ENCODE data around the gene ADAM17. TPM values are rescaled to one million over a fixed set of nuclear protein-coding genes. Genes with fewer than 3 reads are reported as not detected.
A peak's percentile ranks its signal among the peaks of the same experiment; 100 is the strongest.

Gene ADAM17
- total and polyA plus RNA-seq, 4 donors, result 28.7 to 44.0 (median 39.4) TPM

GRCh38 chr2:9549420-9549819 lies 6.2 kb downstream of the ADAM17 start:
- H3K4me1 ChIP-seq (ENCODE audit: control insufficient read depth, insufficient read depth, low read length), result peaks cover 8% of the 10 kb centered on the region
- H3K36me3 ChIP-seq (ENCODE audit: control insufficient read depth, insufficient read depth, low read length), result no peaks in the 10 kb centered on the region
- H3K27ac ChIP-seq (ENCODE audit: low read depth, low read length), result no peak overlapping the region
- WGBS (ENCODE audit: insufficient coverage), result 100% methylated on average over 3 of the region's 9 CpGs
- H3K27me3 ChIP-seq (ENCODE audit: control insufficient read depth, insufficient read depth, low read length), result no peaks in the 10 kb centered on the region
- H3K9me3 ChIP-seq (ENCODE audit: control insufficient read depth, insufficient read depth, low read length), result no peaks in the 10 kb centered on the region
- H3K4me3 ChIP-seq (ENCODE audit: low read depth, low read length), result no peak overlapping the region
- DNase-seq (ENCODE audit: low read depth in 4 of 6, low spot score in 6 of 6), result no peak

- H3K27me3 ChIP-seq (ENCODE audit: control insufficient read depth, insufficient read depth, low read length), result no peaks in the 10 kb centered on the region
- H3K4me3 ChIP-seq (ENCODE audit: low read depth, low read length), result no peak overlapping the region
- H3K4me1 ChIP-seq (ENCODE audit: control insufficient read depth, insufficient read depth, low read length), result peaks cover 4% of the 10 kb centered on the region
- H3K36me3 ChIP-seq (ENCODE audit: control insufficient read depth, insufficient read depth, low read length), result no peaks in the 10 kb centered on the region
- DNase-seq (ENCODE audit: low read depth in 4 of 6, low spot score in 6 of 6), result no peak
- WGBS (ENCODE audit: insufficient coverage), result no CpG with 5 or more reads among the region's 2 CpGs
- no peaks in the 10 kb centered on the region for H3K9me3 ChIP-seq (ENCODE audit: control insufficient read depth, insufficient read depth, low read length)
- no peak overlapping the region for H3K27ac ChIP-seq (ENCODE audit: low read depth, low read length)
Measured at GRCh38 chr2:9548506-9548905, 7.1 kb downstream of the ADAM17 start.

- Histone ChIP-seq H3K4me3 (ENCODE audit: low read depth, low read length) (no peak overlapping the region), H3K36me3 (ENCODE audit: control insufficient read depth, insufficient read depth, low read length) (no peaks in the 10 kb centered on the region), H3K9me3 (ENCODE audit: control insufficient read depth, insufficient read depth, low read length) (no peaks in the 10 kb centered on the region), H3K4me1 (ENCODE audit: control insufficient read depth, insufficient read depth, low read length) (peaks cover 4% of the 10 kb centered on the region), H3K27me3 (ENCODE audit: control insufficient read depth, insufficient read depth, low read length) (no peaks in the 10 kb centered on the region), H3K27ac (ENCODE audit: low read depth, low read length) (peak overlapping the region; percentile 13)
- DNase-seq (ENCODE audit: low read depth in 4 of 6, low spot score in 6 of 6), result peak in 1 of 6 donors; percentile 47
- WGBS (ENCODE audit: insufficient coverage), result 90% methylated on average over 1 of the region's 5 CpGs
Measured at GRCh38 chr2:9547262-9547991, 8.2 kb downstream of the ADAM17 start.

DNA sequence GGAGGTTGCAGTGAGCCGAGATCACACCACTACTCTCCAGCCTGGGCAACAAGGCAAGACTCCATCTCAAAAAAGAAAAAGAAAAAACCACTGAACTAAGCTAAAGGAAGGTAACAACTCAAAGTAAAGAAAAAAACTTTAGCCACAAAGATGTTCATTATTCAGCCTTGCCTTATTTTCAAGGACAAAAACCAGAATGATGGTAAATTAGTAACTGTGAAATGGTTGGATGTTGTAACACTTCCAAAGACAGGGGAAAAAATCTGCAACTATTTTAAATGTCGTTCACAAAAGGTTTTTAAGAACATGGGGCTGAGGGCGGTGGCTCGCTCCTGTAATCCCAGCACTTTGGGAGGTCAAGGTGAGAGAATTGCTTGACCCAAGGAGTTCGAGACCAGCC lies 10.1 kb downstream of the ADAM17 start:
- WGBS (ENCODE audit: insufficient coverage), result 89% methylated on average over 3 of the region's 5 CpGs
- H3K4me1 ChIP-seq (ENCODE audit: control insufficient read depth, insufficient read depth, low read length), result peaks cover 4% of the 10 kb centered on the region
- no peak overlapping the region for H3K4me3 ChIP-seq (ENCODE audit: low read depth, low read length)
- no peak overlapping the region for H3K27ac ChIP-seq (ENCODE audit: low read depth, low read length)
- DNase-seq (ENCODE audit: low read depth in 4 of 6, low spot score in 6 of 6), result no peak
- H3K27me3 ChIP-seq (ENCODE audit: control insufficient read depth, insufficient read depth, low read length), result no peaks in the 10 kb centered on the region
- no peaks in the 10 kb centered on the region for H3K36me3 ChIP-seq (ENCODE audit: control insufficient read depth, insufficient read depth, low read length)
- H3K9me3 ChIP-seq (ENCODE audit: control insufficient read depth, insufficient read depth, low read length), result no peaks in the 10 kb centered on the region

DNA sequence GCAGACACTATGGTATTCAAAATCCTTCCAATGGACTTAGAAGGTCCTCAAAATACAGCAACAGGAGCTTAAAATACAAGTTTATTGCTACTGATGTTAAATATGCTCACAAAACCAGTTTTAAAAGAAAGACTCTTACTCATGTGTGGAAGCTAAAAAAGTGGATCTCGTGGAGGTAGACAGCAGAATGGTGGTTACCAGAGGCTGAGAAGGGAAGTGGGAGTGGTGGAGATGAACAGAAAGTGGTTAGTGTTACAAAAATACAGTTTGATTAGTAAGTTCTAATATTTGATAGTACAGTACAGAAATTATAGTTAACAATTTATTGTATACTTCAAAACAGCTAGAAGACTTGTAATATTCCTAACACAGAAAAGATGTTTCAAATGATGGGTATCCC lies 12.1 kb downstream of the ADAM17 start:
- no peak overlapping the region for H3K4me3 ChIP-seq (ENCODE audit: low read depth, low read length)
- H3K9me3 ChIP-seq (ENCODE audit: control insufficient read depth, insufficient read depth, low read length), result no peaks in the 10 kb centered on the region
- no peak overlapping the region for H3K27ac ChIP-seq (ENCODE audit: low read depth, low read length)
- H3K4me1 ChIP-seq (ENCODE audit: control insufficient read depth, insufficient read depth, low read length), result peaks cover 4% of the 10 kb centered on the region
- WGBS (ENCODE audit: insufficient coverage), result no CpG with 5 or more reads among the region's 1 CpG
- H3K36me3 ChIP-seq (ENCODE audit: control insufficient read depth, insufficient read depth, low read length), result no peaks in the 10 kb centered on the region
- DNase-seq (ENCODE audit: low read depth in 4 of 6, low spot score in 6 of 6), result no peak
- no peaks in the 10 kb centered on the region for H3K27me3 ChIP-seq (ENCODE audit: control insufficient read depth, insufficient read depth, low read length)

DNA sequence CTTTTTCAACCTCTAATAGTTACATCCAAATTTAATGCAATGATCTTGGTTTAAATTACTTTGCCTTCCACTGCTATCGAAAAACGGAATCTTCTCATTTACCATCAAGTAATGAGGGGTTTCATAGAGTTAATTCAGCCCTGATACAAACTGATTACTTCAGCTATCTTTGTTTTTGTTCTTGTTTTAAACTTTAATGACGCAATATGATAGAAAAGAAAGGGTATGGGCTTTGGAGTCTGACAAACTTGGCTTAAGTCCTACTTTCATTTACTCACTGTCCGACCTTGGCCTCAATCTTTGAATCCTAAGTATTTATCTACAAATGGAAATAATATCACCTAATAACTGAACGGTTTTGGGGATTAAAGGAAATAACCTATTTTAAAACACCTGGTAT lies 16.1 kb downstream of the ADAM17 start:
- Histone ChIP-seq H3K36me3 (ENCODE audit: control insufficient read depth, insufficient read depth, low read length) (no peaks in the 10 kb centered on the region), H3K9me3 (ENCODE audit: control insufficient read depth, insufficient read depth, low read length) (no peaks in the 10 kb centered on the region), H3K27me3 (ENCODE audit: control insufficient read depth, insufficient read depth, low read length) (no peaks in the 10 kb centered on the region), H3K27ac (ENCODE audit: low read depth, low read length) (no peak overlapping the region), H3K4me1 (ENCODE audit: control insufficient read depth, insufficient read depth, low read length) (no peaks in the 10 kb centered on the region), H3K4me3 (ENCODE audit: low read depth, low read length) (no peak overlapping the region)
- no peak for DNase-seq (ENCODE audit: low read depth in 4 of 6, low spot score in 6 of 6)
- WGBS (ENCODE audit: insufficient coverage), result no CpG with 5 or more reads among the region's 5 CpGs

DNA sequence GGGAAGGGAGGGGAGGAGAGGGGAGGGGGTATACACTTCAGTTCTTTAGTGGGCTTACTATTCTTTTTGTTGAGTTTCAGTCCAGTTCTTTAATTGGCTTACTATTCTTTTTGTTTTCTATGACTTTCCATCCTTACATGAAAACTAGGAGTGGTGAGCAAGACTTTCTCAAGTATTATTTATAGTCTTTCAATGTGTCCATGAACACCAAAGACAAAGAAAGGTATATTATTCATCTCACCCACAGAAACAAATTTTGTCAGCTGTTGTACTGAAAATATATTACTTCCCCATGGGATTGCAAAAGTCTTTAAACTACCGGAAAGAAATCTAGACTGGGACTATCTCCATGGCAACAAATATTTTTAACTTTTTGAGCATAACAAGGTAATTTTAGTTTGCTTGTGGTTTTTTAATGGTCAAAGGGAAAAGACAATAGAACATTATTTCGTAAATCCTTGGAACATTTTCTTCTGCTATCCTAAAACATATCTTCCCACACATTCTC lies 17.6 kb downstream of the ADAM17 start:
- Histone ChIP-seq H3K4me3 (ENCODE audit: low read depth, low read length) (no peak overlapping the region), H3K4me1 (ENCODE audit: control insufficient read depth, insufficient read depth, low read length) (no peaks in the 10 kb centered on the region), H3K9me3 (ENCODE audit: control insufficient read depth, insufficient read depth, low read length) (no peaks in the 10 kb centered on the region), H3K27me3 (ENCODE audit: control insufficient read depth, insufficient read depth, low read length) (no peaks in the 10 kb centered on the region), H3K27ac (ENCODE audit: low read depth, low read length) (no peak overlapping the region), H3K36me3 (ENCODE audit: control insufficient read depth, insufficient read depth, low read length) (peaks cover 6% of the 10 kb centered on the region)
- peak in 1 of 6 donors; percentile 13 for DNase-seq (ENCODE audit: low read depth in 4 of 6, low spot score in 6 of 6)
- WGBS (ENCODE audit: insufficient coverage), result no CpG with 5 or more reads among the region's 2 CpGs

- DNase-seq (ENCODE audit: low read depth in 4 of 6, low spot score in 6 of 6), result no peak
- H3K27ac ChIP-seq (ENCODE audit: low read depth, low read length), result no peak overlapping the region
- H3K4me3 ChIP-seq (ENCODE audit: low read depth, low read length), result no peak overlapping the region
- H3K9me3 ChIP-seq (ENCODE audit: control insufficient read depth, insufficient read depth, low read length), result no peaks in the 10 kb centered on the region
- H3K36me3 ChIP-seq (ENCODE audit: control insufficient read depth, insufficient read depth, low read length), result peaks cover 9% of the 10 kb centered on the region
- WGBS (ENCODE audit: insufficient coverage), result 100% methylated on average over 1 of the region's 6 CpGs
- H3K27me3 ChIP-seq (ENCODE audit: control insufficient read depth, insufficient read depth, low read length), result no peaks in the 10 kb centered on the region
- no peaks in the 10 kb centered on the region for H3K4me1 ChIP-seq (ENCODE audit: control insufficient read depth, insufficient read depth, low read length)
Measured at GRCh38 chr2:9536504-9536903, 19.1 kb downstream of the ADAM17 start.

DNA sequence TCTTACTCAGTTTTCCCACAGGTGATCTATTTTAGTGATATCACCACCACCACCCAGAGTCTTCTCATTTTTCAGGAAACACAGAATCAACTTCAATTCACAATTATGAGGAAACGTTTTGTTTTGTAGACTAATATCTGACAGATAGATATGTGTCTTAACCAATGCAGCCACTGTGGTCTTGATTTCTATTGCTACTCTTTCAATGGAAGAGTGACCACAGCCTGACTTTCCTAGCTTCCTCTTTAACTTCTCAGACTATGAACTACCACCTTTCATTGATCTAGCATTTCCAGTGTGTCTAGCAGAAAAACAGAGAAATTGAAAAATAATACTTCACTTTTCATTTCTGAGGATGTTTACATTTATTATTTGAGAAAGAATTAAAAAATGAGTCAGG lies 20.5 kb downstream of the ADAM17 start:
- no CpG with 5 or more reads among the region's 1 CpG for WGBS (ENCODE audit: insufficient coverage)
- H3K27ac ChIP-seq (ENCODE audit: low read depth, low read length), result no peak overlapping the region
- no peak overlapping the region for H3K4me3 ChIP-seq (ENCODE audit: low read depth, low read length)
- no peaks in the 10 kb centered on the region for H3K9me3 ChIP-seq (ENCODE audit: control insufficient read depth, insufficient read depth, low read length)
- H3K27me3 ChIP-seq (ENCODE audit: control insufficient read depth, insufficient read depth, low read length), result no peaks in the 10 kb centered on the region
- H3K36me3 ChIP-seq (ENCODE audit: control insufficient read depth, insufficient read depth, low read length), result peaks cover 9% of the 10 kb centered on the region
- no peak for DNase-seq (ENCODE audit: low read depth in 4 of 6, low spot score in 6 of 6)
- no peaks in the 10 kb centered on the region for H3K4me1 ChIP-seq (ENCODE audit: control insufficient read depth, insufficient read depth, low read length)

GRCh38 chr2:9533663-9534062 lies 22.0 kb downstream of the ADAM17 start:
- H3K9me3 ChIP-seq (ENCODE audit: control insufficient read depth, insufficient read depth, low read length), result no peaks in the 10 kb centered on the region
- no peak for DNase-seq (ENCODE audit: low read depth in 4 of 6, low spot score in 6 of 6)
- H3K36me3 ChIP-seq (ENCODE audit: control insufficient read depth, insufficient read depth, low read length), result peaks cover 12% of the 10 kb centered on the region
- H3K4me1 ChIP-seq (ENCODE audit: control insufficient read depth, insufficient read depth, low read length), result no peaks in the 10 kb centered on the region
- no peak overlapping the region for H3K4me3 ChIP-seq (ENCODE audit: low read depth, low read length)
- no peaks in the 10 kb centered on the region for H3K27me3 ChIP-seq (ENCODE audit: control insufficient read depth, insufficient read depth, low read length)
- no peak overlapping the region for H3K27ac ChIP-seq (ENCODE audit: low read depth, low read length)
- WGBS (ENCODE audit: insufficient coverage), result 100% methylated on average over 1 of the region's 2 CpGs
